Prostate gland (tissue), 2 donors: Measurements from ENCODE around the gene S100A13.

ENCODE experiments used
- CTCF ChIP-seq, 4 experiments: fragments of 200-600 bp in 2 of 4; fragments of 450-650 bp in 2 of 4; sonication (generic) in 2 of 4; IDR thresholded peaks; 1 replicate in 3 of 4; 2 replicates in 1 of 4; pipeline ENCODE4 v1.5.1; 2016 to 2019; ENCODE audit warnings: antibody characterized with exemption in 4 of 4, mild to moderate bottlenecking in 2 of 4, moderate library complexity in 2 of 4
- POLR2A ChIP-seq: fragments of 450-650 bp; IDR thresholded peaks from one replicate; pipeline ENCODE4 v1.6.1; 2016; ENCODE audit warnings: antibody characterized with exemption, mild to moderate bottlenecking
- POLR2AphosphoS5 ChIP-seq: sonication (generic); formaldehyde crosslinking; IDR thresholded peaks from one replicate; pipeline ENCODE4 v1.6.1; 2017; ENCODE audit warnings: antibody characterized with exemption

- TF ChIP-seq CTCF (IDR thresholded peaks at IDR 0.05), result no peak
- TF ChIP-seq POLR2A, result no peak
- TF ChIP-seq POLR2AphosphoS5, result no peak
Observed at GRCh38 chr1:153629971-153630370, 2.7 kb upstream of the S100A13 start.
